NT2/D1 (cell line): ENCODE measurements around the gene BID.

Source experiments
- DNase-seq: peaks from one replicate; pipeline ENCODE4 v3.0.0-alpha.2; 2011; ENCODE audit warnings: low read depth, low spot score
- H3K27me3 ChIP-seq: 2 replicates; pipeline ENCODE4 v1.6.0; 2011; ENCODE audit warnings: mild to moderate bottlenecking; ENCODE audit not compliant: insufficient read length, insufficient read depth
- H3K36me3 ChIP-seq: 2 replicates; pipeline ENCODE4 v1.6.1; 2011; ENCODE audit warnings: mild to moderate bottlenecking, low read length, mixed read lengths; ENCODE audit not compliant: insufficient read depth, insufficient read length
- H3K4me1 ChIP-seq: 2 replicates; pipeline ENCODE4 v1.5.1; 2011; ENCODE audit not compliant: insufficient read depth, insufficient read length
- H3K4me3 ChIP-seq: 2 replicates; pipeline ENCODE4 v1.5.1; 2011; ENCODE audit warnings: low read depth; ENCODE audit not compliant: insufficient read length
- H3K9ac ChIP-seq: 2 replicates; pipeline ENCODE4 v1.6.0; 2011; ENCODE audit warnings: low read depth; ENCODE audit not compliant: insufficient read length
- H3K9me3 ChIP-seq: 2 replicates; pipeline ENCODE4 v1.5.1; 2011; ENCODE audit warnings: mild to moderate bottlenecking, low read length; ENCODE audit not compliant: insufficient read depth
- SUZ12 ChIP-seq: IDR thresholded peaks from 2 replicates; pipeline ENCODE4 v1.6.1; 2011; ENCODE audit not compliant: insufficient read length, insufficient read depth; ENCODE audit errors: extremely low read depth
- YY1 ChIP-seq: IDR thresholded peaks from 2 replicates; pipeline ENCODE4 v1.6.1; 2011; ENCODE audit not compliant: insufficient read length, insufficient read depth
- ZNF274 ChIP-seq: IDR thresholded peaks from 2 replicates; pipeline ENCODE4 v1.6.1; 2011; ENCODE audit warnings: mild to moderate bottlenecking, low read depth, low read length

Gene BID

GRCh38 chr22:17744430-17744829, 29.8 kb downstream of the BID start:
- no peaks in the 10 kb centered on the region for H3K36me3 ChIP-seq
- H3K9me3 ChIP-seq, result no peaks in the 10 kb centered on the region
- no peaks in the 10 kb centered on the region for H3K27me3 ChIP-seq
- peaks cover 8% of the 10 kb centered on the region for H3K4me1 ChIP-seq
- TF ChIP-seq YY1 (no peak), SUZ12 (no peak), ZNF274 (no peak)
- DNase-seq, result no peak
- H3K4me3 ChIP-seq, result no peak overlapping the region
- peak overlapping the region; percentile 17 for H3K9ac ChIP-seq

- peak overlapping the region; percentile 17 for H3K9ac ChIP-seq
- H3K4me3 ChIP-seq, result no peak overlapping the region
- H3K36me3 ChIP-seq, result no peaks in the 10 kb centered on the region
- H3K4me1 ChIP-seq, result peaks cover 8% of the 10 kb centered on the region
- DNase-seq, result no peak
- H3K27me3 ChIP-seq, result no peaks in the 10 kb centered on the region
- TF ChIP-seq YY1 (no peak), SUZ12 (no peak), ZNF274 (no peak)
- H3K9me3 ChIP-seq, result no peaks in the 10 kb centered on the region
Measured at GRCh38 chr22:17743661-17744411, 30.4 kb downstream of the BID start.

GRCh38 chr22:17742527-17742902, 31.8 kb downstream of the BID start:
- H3K9me3 ChIP-seq, result no peaks in the 10 kb centered on the region
- DNase-seq, result peak; percentile 72
- peak overlapping the region; percentile 17 for H3K9ac ChIP-seq

GRCh38 chr22:17741866-17742526, 32.3 kb downstream of the BID start:
- no peak overlapping the region for H3K4me3 ChIP-seq
- H3K4me1 ChIP-seq, result peaks cover 8% of the 10 kb centered on the region
- H3K9ac ChIP-seq, result peak overlapping the region; percentile 32
- H3K9me3 ChIP-seq, result no peaks in the 10 kb centered on the region
- no peaks in the 10 kb centered on the region for H3K27me3 ChIP-seq
- H3K36me3 ChIP-seq, result peaks cover 6% of the 10 kb centered on the region
- TF ChIP-seq SUZ12 (no peak), YY1 (no peak), ZNF274 (no peak)
- DNase-seq, result no peak

More at GRCh38 chr22:17742527-17742902, 31.8 kb downstream of the BID start:
- Histone ChIP-seq H3K36me3 (peaks cover 6% of the 10 kb centered on the region), H3K4me1 (peaks cover 8% of the 10 kb centered on the region), H3K4me3 (no peak overlapping the region), H3K27me3 (no peaks in the 10 kb centered on the region)
- TF ChIP-seq SUZ12 (no peak), ZNF274 (no peak)

GRCh38 chr22:17739196-17739975, 34.9 kb downstream of the BID start:
- no peaks in the 10 kb centered on the region for H3K27me3 ChIP-seq
- H3K36me3 ChIP-seq, result peaks cover 22% of the 10 kb centered on the region
- no peak overlapping the region for H3K4me3 ChIP-seq
- peaks cover 5% of the 10 kb centered on the region for H3K4me1 ChIP-seq
- DNase-seq, result no peak
- H3K9ac ChIP-seq, result no peak overlapping the region
- no peaks in the 10 kb centered on the region for H3K9me3 ChIP-seq
- TF ChIP-seq SUZ12 (no peak), ZNF274 (no peak), YY1 (no peak)

- TF ChIP-seq ZNF274 (no peak), SUZ12 (no peak), YY1 (no peak)
- no peak overlapping the region for H3K9ac ChIP-seq
- H3K4me1 ChIP-seq, result peaks cover 3% of the 10 kb centered on the region
- no peaks in the 10 kb centered on the region for H3K27me3 ChIP-seq
- DNase-seq, result no peak
- H3K9me3 ChIP-seq, result no peaks in the 10 kb centered on the region
- peaks cover 30% of the 10 kb centered on the region for H3K36me3 ChIP-seq
- H3K4me3 ChIP-seq, result no peak overlapping the region
Measured at GRCh38 chr22:17738386-17739128, 35.7 kb downstream of the BID start.
